ENCODE measurements around the gene PLAA. TPM values are rescaled to one million over a fixed set of nuclear protein-coding genes. Genes with fewer than 3 reads are reported as not detected.

PLAA gene
- total RNA-seq, 1 donor from 2014 or later = 23.1 TPM

DNA sequence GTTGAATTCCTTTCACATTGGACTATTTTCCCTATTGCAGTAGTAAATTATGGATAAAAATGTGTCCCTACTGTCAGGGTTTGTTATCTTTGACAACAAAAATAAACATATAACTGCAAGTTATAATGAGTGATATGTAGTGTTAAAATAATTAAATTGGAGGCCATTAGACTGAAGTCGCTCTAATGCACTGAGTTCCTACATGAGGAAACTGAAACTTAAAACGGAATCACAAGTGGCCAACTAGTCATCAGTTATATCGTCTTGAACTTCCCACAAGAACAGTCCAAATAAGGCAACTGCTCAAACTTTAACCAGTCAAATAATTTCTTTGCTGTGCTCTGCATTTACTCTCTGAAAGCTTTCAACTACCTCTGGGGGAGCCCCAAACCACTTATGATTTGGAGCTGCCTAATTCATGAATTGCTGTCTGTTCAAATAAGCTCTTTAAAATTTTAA, 7.0 kb upstream of the PLAA start:
- Histone ChIP-seq H3K4me3 (no peak overlapping the region), H3K9me3 (no peaks in the 10 kb centered on the region), H3K4me1 (peaks cover 13% of the 10 kb centered on the region), H3K27me3 (ENCODE audit: low read depth) (no peaks in the 10 kb centered on the region), H3K27ac (peak overlapping the region; percentile 44), H3K36me3 (no peaks in the 10 kb centered on the region)
- intact Hi-C loops (cut with DNase I) = no loop called here
- ATAC-seq (peak in 1 of 2 donors; percentile 4), DNase-seq (no peak)
- TF ChIP-seq CTCF (IDR thresholded peaks at IDR 0.05) = no peak

- peaks cover 13% of the 10 kb centered on the region for H3K4me1 ChIP-seq
- H3K27ac ChIP-seq = no peak overlapping the region
- ATAC-seq (no peak), DNase-seq (no peak)
- no peaks in the 10 kb centered on the region for H3K36me3 ChIP-seq
- no peak overlapping the region for H3K4me3 ChIP-seq
- intact Hi-C loops (cut with DNase I) = no loop called here
- no peaks in the 10 kb centered on the region for H3K9me3 ChIP-seq
- no peaks in the 10 kb centered on the region for H3K27me3 ChIP-seq (ENCODE audit: low read depth)
- TF ChIP-seq CTCF (IDR thresholded peaks at IDR 0.05) = no peak
These were observed 4.8 kb upstream of the PLAA start for GRCh38 chr9:26951794-26952193.

DNA sequence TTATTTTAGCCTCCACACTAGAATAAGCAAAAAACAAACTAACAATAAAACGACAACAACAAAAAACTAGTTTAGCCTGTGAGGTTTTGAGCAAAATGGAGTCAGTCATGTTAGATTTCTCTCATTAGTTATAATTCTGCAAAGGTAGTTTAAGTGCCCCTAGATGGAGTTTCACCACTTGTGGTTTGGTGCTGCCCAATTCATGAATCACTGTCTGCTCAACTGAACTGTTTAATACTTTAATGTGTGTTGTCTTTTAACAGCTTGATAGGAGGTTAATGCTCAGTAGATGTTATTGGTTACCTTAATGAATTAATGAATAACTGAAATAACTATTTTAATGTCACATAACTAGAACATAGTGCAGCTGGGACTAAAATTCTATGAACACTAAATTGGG, 3.5 kb upstream of the PLAA start:
- Histone ChIP-seq H3K36me3 (no peaks in the 10 kb centered on the region), H3K4me3 (no peak overlapping the region), H3K9me3 (no peaks in the 10 kb centered on the region), H3K27ac (no peak overlapping the region), H3K4me1 (peaks cover 19% of the 10 kb centered on the region), H3K27me3 (ENCODE audit: low read depth) (no peaks in the 10 kb centered on the region)
- no peak for TF ChIP-seq CTCF (IDR thresholded peaks at IDR 0.05)
- intact Hi-C loops (cut with DNase I) = no loop called here
- ATAC-seq (no peak), DNase-seq (no peak)

DNA sequence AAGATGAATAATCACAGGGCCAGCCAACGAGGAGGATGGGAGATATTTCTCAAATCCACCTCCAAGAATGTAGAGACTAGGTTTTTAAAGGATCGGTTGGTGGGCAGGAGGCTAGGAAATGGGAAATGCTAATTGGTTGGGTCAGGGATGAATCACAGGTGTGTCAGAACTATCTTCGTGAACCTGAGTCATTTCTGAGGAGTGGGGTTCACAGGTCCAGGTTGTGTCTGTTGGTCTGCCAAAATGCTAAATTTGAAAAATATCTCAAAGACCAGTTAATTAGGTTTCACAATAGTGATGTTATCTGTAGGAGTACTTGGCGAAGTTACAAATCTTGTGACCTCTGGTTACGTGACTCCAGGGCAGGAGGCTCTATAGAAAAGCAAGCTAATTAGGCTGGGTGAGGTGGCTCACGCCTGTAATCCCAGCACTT, 2.6 kb upstream of the PLAA start:
- intact Hi-C loops (cut with DNase I) = no loop called here
- Histone ChIP-seq H3K36me3 (no peaks in the 10 kb centered on the region), H3K4me1 (peaks cover 22% of the 10 kb centered on the region), H3K27ac (no peak overlapping the region), H3K4me3 (no peak overlapping the region), H3K9me3 (no peaks in the 10 kb centered on the region), H3K27me3 (ENCODE audit: low read depth) (no peaks in the 10 kb centered on the region)
- no peak for TF ChIP-seq CTCF (IDR thresholded peaks at IDR 0.05)
- ATAC-seq (no peak), DNase-seq (no peak)

DNA sequence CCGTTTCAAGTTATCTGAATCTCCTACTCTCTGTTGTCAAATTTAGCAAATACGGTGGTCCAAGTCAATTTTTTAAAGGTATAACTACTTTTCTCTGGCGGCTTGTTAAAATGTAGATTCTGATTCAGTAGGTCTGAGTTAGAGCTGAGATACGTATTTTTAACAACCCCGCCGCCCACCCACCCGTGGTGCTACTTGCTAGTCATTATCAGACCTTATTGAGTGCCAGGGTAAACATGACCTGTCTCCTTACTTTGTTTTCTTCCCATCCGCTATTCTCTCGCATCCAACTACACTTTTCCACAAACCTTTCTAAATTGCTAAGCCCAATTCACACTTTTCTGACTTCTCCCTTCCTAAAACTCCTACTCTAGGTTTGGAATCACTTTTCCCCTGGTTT, 694 bp upstream of the PLAA start:
- intact Hi-C loops (cut with DNase I) = no loop called here

More for the DNA sequence above, 694 bp upstream of the PLAA start:
- Histone ChIP-seq H3K36me3 (no peaks in the 10 kb centered on the region), H3K4me1 (peaks cover 29% of the 10 kb centered on the region), H3K9me3 (no peaks in the 10 kb centered on the region), H3K4me3 (peak overlapping the region; percentile 96), H3K27ac (peak overlapping the region; percentile 98), H3K27me3 (ENCODE audit: low read depth) (no peaks in the 10 kb centered on the region)
- DNase-seq (no peak), ATAC-seq (no peak)
- no peak for TF ChIP-seq CTCF (IDR thresholded peaks at IDR 0.05)

Measured in lower lobe of right lung (tissue), 2 donors.